Esophagus squamous epithelium (tissue), 5 donors: ENCODE measurements around the gene RCAN2. TPM values are rescaled to one million over a fixed set of nuclear protein-coding genes. Genes with fewer than 3 reads are reported as not detected.
A peak's percentile ranks its signal among the peaks of the same experiment; 100 is the strongest.

ENCODE experiments used
- DNase-seq: peaks from one replicate; lab custom pipeline; 2025; lab: John Stamatoyannopoulos, UW
- H3K27ac ChIP-seq, 4 donors: fragments of 200-600 bp; sonication (generic); one replicate each; pipeline ENCODE4 v1.5.1; 2016 to 2019; ENCODE audit warnings: mild to moderate bottlenecking in 1 of 4
- H3K27me3 ChIP-seq, 4 donors: fragments of 200-600 bp; sonication (generic); 1 replicate in 3 of 4; 2 replicates in 1 of 4; pipeline versions ENCODE4 v1.5.1 to v1.6.0; 2017 to 2021; ENCODE audit warnings: antibody characterized with exemption in 1 of 4
- H3K36me3 ChIP-seq, 3 donors: fragments of 200-600 bp; sonication (generic); one replicate each; pipeline ENCODE4 v1.5.1; 2016 to 2019
- H3K4me1 ChIP-seq, 3 donors: fragments of 200-600 bp; sonication (generic); one replicate each; pipeline ENCODE4 v1.5.1; 2017 to 2019
- H3K4me3 ChIP-seq, 4 donors: fragments of 200-600 bp; sonication (generic); 1 replicate in 3 of 4; 2 replicates in 1 of 4; pipeline ENCODE4 v1.5.1; 2016 to 2019; ENCODE audit warnings: mild to moderate bottlenecking in 2 of 4, moderate library complexity in 1 of 4
- H3K9me3 ChIP-seq, 3 donors: fragments of 200-600 bp; sonication (generic); one replicate each; pipeline ENCODE4 v1.5.1; 2016 to 2019
- POLR2A ChIP-seq, 4 donors: fragments of 450-650 bp; IDR thresholded peaks; one replicate each; pipeline ENCODE4 v1.6.1; 2017; ENCODE audit warnings: antibody characterized with exemption in 4 of 4, mild to moderate bottlenecking in 4 of 4, moderate library complexity in 3 of 4
- WGBS, 2 donors: methylation state at CpG; one replicate each; pipeline ENCODE4 v1.1.5; 2018; 5-methylcytosine and 5-hydroxymethylcytosine counted together
- intact Hi-C: fragments of 100-400 bp; cut with DNase I; formaldehyde crosslinking; loops from one replicate; pipeline ENCODE4 v1.15.0; 2022
- total RNA-seq, 4 donors: library from RNA; depleted of rRNA; stranded (reverse); fragments of >200 nt; gene quantifications; one replicate each; pipeline ENCODE4 v1.1.0, GENCODE V29; 2016
- TF ChIP-seq, protein P1 (sequence below), 6 experiments: fragments of 450-650 bp in 4 of 6; fragments of 200-600 bp in 2 of 6; sonication (generic) in 2 of 6; IDR thresholded peaks; one replicate each; pipeline ENCODE4 v1.5.1; 2016 to 2019; ENCODE audit warnings: antibody characterized with exemption in 6 of 6, mild to moderate bottlenecking in 4 of 6, moderate library complexity in 4 of 6
- donor health status: DM: yes; HTN: yes; CAD: no.

RCAN2 gene
- total RNA-seq, 4 donors from 2014 or later: 1.4 to 12.4 (median 4.0) TPM

- peaks cover 0 to 7% (median 0%) of the 10 kb centered on the region in 3 donors for H3K4me1 ChIP-seq
Measured at GRCh38 chr6:46437671-46438221, 53.5 kb downstream of the RCAN2 start.

DNA sequence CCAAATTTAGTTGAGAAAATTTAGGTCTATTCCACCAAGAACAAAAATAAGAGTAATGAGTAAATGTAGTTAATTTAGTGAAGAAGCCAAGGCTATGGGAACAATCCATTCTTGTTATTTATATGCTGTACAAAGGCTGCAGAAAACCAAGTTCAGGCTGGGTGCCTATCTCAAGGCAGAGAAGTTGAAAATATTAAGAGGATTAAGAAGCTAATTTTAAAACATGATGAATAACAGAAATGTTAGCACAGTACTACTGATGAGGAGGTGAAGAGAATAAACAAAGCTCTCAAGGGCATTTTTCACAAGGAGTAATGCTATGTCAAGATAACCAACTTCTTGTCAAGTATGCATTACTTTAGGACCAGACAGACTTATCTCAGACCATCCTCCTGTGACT is 68.6 kb downstream of the RCAN2 start:
- no peaks in the 10 kb centered on the region for H3K36me3 ChIP-seq
- H3K27me3 ChIP-seq: no peaks in the 10 kb centered on the region
- H3K4me1 ChIP-seq: peaks cover 0 to 4% (median 0%) of the 10 kb centered on the region in 3 donors
- DNase-seq: no peak
- H3K27ac ChIP-seq: no peak overlapping the region
- intact Hi-C loops: no loop called here
- no peaks in the 10 kb centered on the region for H3K9me3 ChIP-seq
- TF ChIP-seq, protein P1, sequence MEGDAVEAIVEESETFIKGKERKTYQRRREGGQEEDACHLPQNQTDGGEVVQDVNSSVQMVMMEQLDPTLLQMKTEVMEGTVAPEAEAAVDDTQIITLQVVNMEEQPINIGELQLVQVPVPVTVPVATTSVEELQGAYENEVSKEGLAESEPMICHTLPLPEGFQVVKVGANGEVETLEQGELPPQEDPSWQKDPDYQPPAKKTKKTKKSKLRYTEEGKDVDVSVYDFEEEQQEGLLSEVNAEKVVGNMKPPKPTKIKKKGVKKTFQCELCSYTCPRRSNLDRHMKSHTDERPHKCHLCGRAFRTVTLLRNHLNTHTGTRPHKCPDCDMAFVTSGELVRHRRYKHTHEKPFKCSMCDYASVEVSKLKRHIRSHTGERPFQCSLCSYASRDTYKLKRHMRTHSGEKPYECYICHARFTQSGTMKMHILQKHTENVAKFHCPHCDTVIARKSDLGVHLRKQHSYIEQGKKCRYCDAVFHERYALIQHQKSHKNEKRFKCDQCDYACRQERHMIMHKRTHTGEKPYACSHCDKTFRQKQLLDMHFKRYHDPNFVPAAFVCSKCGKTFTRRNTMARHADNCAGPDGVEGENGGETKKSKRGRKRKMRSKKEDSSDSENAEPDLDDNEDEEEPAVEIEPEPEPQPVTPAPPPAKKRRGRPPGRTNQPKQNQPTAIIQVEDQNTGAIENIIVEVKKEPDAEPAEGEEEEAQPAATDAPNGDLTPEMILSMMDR (IDR thresholded peaks at IDR 0.05): no peak
- TF ChIP-seq POLR2A (IDR thresholded peaks at IDR 0.05): no peak
- no peak overlapping the region for H3K4me3 ChIP-seq

More at GRCh38 chr6:46437671-46438221, 53.5 kb downstream of the RCAN2 start:
- H3K9me3 ChIP-seq: no peaks in the 10 kb centered on the region
- intact Hi-C loops: no loop called here
- TF ChIP-seq POLR2A (IDR thresholded peaks at IDR 0.05): no peak
- TF ChIP-seq, protein P1 (IDR thresholded peaks at IDR 0.05): no peak
- no peak for DNase-seq
- H3K27me3 ChIP-seq: no peaks in the 10 kb centered on the region
- H3K4me3 ChIP-seq: no peak overlapping the region
- H3K27ac ChIP-seq: no peak overlapping the region
- H3K36me3 ChIP-seq: no peaks in the 10 kb centered on the region

- Histone ChIP-seq H3K4me1 (peaks cover 0 to 4% (median 0%) of the 10 kb centered on the region in 3 donors), H3K4me3 (no peak overlapping the region), H3K27me3 (no peaks in the 10 kb centered on the region), H3K9me3 (no peaks in the 10 kb centered on the region), H3K27ac (peak overlapping the region in 1 of 4 donors; percentile 11), H3K36me3 (no peaks in the 10 kb centered on the region)
- TF ChIP-seq POLR2A (IDR thresholded peaks at IDR 0.05): no peak
- TF ChIP-seq, protein P1 (IDR thresholded peaks at IDR 0.05): no peak
- WGBS, 2 donors: 62 to 65% methylated on average over 3 of the region's 3 CpGs
- intact Hi-C loops: no loop called here
- DNase-seq: no peak
Measured at GRCh38 chr6:46421939-46422338, 69.3 kb downstream of the RCAN2 start.

DNA sequence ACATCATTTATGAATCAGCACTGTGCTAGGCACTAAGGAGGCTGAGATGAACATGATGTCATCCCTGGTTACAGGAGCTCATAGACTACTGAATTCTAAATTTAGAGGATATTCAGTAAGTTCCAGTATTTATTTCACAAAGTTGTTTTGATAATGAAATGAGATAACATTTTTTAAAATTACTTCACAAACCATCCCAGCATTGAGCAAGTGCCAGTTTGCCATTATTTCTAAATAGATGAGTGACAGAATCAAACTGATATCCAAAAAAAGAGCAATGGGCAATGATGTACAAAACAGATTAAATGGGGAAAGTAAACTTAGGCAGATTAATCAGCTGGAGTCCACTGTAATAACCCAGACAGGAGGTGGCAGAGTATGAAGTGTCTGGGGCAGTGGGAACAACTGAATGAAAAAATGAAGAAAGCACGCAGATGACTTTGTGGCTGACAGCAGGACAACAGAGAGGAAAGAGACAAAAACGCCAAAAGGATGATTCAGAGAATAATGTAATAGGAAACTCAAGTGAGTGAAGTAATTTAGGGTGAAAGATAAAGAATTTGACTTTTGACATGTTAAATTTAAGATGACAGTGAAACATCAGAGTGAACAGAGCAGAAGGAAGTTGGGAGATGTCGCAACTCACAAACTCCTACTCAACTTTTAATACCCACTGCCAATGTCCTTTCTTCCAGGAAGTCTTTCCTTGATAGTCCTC is 70.2 kb downstream of the RCAN2 start:
- 67 to 71% methylated on average over 3 of the region's 3 CpGs for WGBS, 2 donors
- no peak for DNase-seq
- no peaks in the 10 kb centered on the region for H3K27me3 ChIP-seq
- no peaks in the 10 kb centered on the region for H3K36me3 ChIP-seq
- H3K9me3 ChIP-seq: no peaks in the 10 kb centered on the region
- no peak overlapping the region for H3K27ac ChIP-seq
- intact Hi-C loops: no loop called here
- TF ChIP-seq POLR2A (IDR thresholded peaks at IDR 0.05): no peak
- TF ChIP-seq, protein P1 (IDR thresholded peaks at IDR 0.05): no peak
- peaks cover 0 to 4% (median 0%) of the 10 kb centered on the region in 3 donors for H3K4me1 ChIP-seq
- no peak overlapping the region for H3K4me3 ChIP-seq

GRCh38 chr6:46419576-46420002 is 71.7 kb downstream of the RCAN2 start:
- peaks cover 0 to 4% (median 0%) of the 10 kb centered on the region in 3 donors for H3K4me1 ChIP-seq
- no peaks in the 10 kb centered on the region for H3K27me3 ChIP-seq
- H3K27ac ChIP-seq: no peak overlapping the region
- 0 to 2% methylated on average over 2 of the region's 2 CpGs for WGBS, 2 donors
- H3K36me3 ChIP-seq: no peaks in the 10 kb centered on the region
- no peak for DNase-seq
- intact Hi-C loops: loop anchor here (10.0 kb wide), 1 partner anchor 205 kb away; no protein-coding TSS in a partner anchor
- no peak for TF ChIP-seq POLR2A (IDR thresholded peaks at IDR 0.05)
- TF ChIP-seq, protein P1 (IDR thresholded peaks at IDR 0.05): peak; percentile 36 to 72 (median 64)
- H3K9me3 ChIP-seq: no peaks in the 10 kb centered on the region
- no peak overlapping the region for H3K4me3 ChIP-seq
